Breast epithelium (tissue), 4 donors: ENCODE results near the gene CD7. TPM values are rescaled to one million over a fixed set of nuclear protein-coding genes. Genes with fewer than 3 reads are reported as not detected.
"Not testable (repeated sequence)": the region's sequence is repeated elsewhere in the genome, so short reads cannot be mapped to it uniquely, and the experiment has no call there.

ENCODE experiments used
- DNase-seq, 2 donors: peaks; one replicate each; pipeline ENCODE4 v3.0.0-alpha.2; 2019; ENCODE audit warnings: low spot score in 2 of 2
- H3K27ac ChIP-seq, 2 donors: fragments of 200-600 bp; sonication (generic) in 1 of 2; one replicate each; pipeline ENCODE4 v1.5.1; 2016 to 2019; ENCODE audit warnings: mild to moderate bottlenecking in 1 of 2
- H3K27me3 ChIP-seq, 2 donors: fragments of 200-600 bp; sonication (generic) in 1 of 2; one replicate each; pipeline versions ENCODE4 v1.5.1 to v1.6.0; 2017 to 2019; ENCODE audit warnings: control low read depth in 1 of 2, mild to moderate bottlenecking in 1 of 2
- H3K36me3 ChIP-seq: fragments of 200-600 bp; one replicate; pipeline ENCODE4 v1.5.1; 2019
- H3K4me1 ChIP-seq, 2 donors: fragments of 200-600 bp; sonication (generic); one replicate each; pipeline ENCODE4 v1.5.1; 2016 to 2019; ENCODE audit warnings: control low read depth in 1 of 2
- H3K4me3 ChIP-seq, 3 donors: fragments of 200-600 bp; sonication (generic); 1 replicate in 2 of 3; 2 replicates in 1 of 3; pipeline ENCODE4 v1.5.1; 2016 to 2019; ENCODE audit warnings: mild to moderate bottlenecking in 3 of 3, moderate library complexity in 2 of 3
- H3K9me3 ChIP-seq, 2 donors: fragments of 200-600 bp; sonication (generic) in 1 of 2; one replicate each; pipeline ENCODE4 v1.5.1; 2016 to 2019; ENCODE audit warnings: control low read depth in 1 of 2
- CTCF ChIP-seq, 3 donors: fragments of 450-650 bp; IDR thresholded peaks; one replicate each; pipeline ENCODE4 v1.5.1; 2016 to 2017; ENCODE audit warnings: antibody characterized with exemption in 3 of 3, mild to moderate bottlenecking in 3 of 3, moderate library complexity in 3 of 3
- POLR2A ChIP-seq: fragments of 450-650 bp; IDR thresholded peaks from one replicate; pipeline ENCODE4 v1.6.1; 2016; ENCODE audit warnings: antibody characterized with exemption, mild to moderate bottlenecking, moderate library complexity
- POLR2AphosphoS5 ChIP-seq, 3 donors: sonication (generic); formaldehyde crosslinking; IDR thresholded peaks; one replicate each; pipeline ENCODE4 v1.6.1; 2017; ENCODE audit warnings: antibody characterized with exemption in 3 of 3
- intact Hi-C: fragments of 100-400 bp; cut with DNase I; formaldehyde crosslinking; loops from one replicate; pipeline ENCODE4 v1.15.1; 2023; ENCODE audit warnings: low total_unique reads
- total RNA-seq, 3 donors: library from RNA; depleted of rRNA; stranded (reverse); fragments of >200 nt; gene quantifications; one replicate each; pipeline ENCODE4 v1.1.0, GENCODE V29; 2016

CD7 gene
- total RNA-seq, 3 donors from 2014 or later = 1.3 to 1.8 TPM; not detected in 1

- no peak overlapping the region for H3K4me3 ChIP-seq
- intact Hi-C loops = loop anchor here (10.0 kb wide), 1 partner anchor 64 kb away; the partner anchor contains the start of genes HEXD and OGFOD3
- H3K4me1 ChIP-seq = peaks cover 0 to 4% of the 10 kb centered on the region in 2 donors
- no peaks in the 10 kb centered on the region for H3K36me3 ChIP-seq
- no peaks in the 10 kb centered on the region for H3K9me3 ChIP-seq
- TF ChIP-seq POLR2A (no peak), CTCF (IDR thresholded peaks at IDR 0.05) (no peak), POLR2AphosphoS5 (IDR thresholded peaks at IDR 0.05) (no peak)
- DNase-seq = no peak
- H3K27ac ChIP-seq = peak overlapping the region in 1 of 2 donors; percentile 33
- H3K27me3 ChIP-seq = no peaks in the 10 kb centered on the region
Measured at GRCh38 chr17:82350182-82351030, 33.0 kb upstream of the CD7 start.

GRCh38 chr17:82349287-82349701, 31.9 kb upstream of the CD7 start:
- H3K4me3 ChIP-seq = peak overlapping the region in 1 of 3 donors; percentile 34
- H3K27me3 ChIP-seq = no peaks in the 10 kb centered on the region
- peaks cover 0 to 4% of the 10 kb centered on the region in 2 donors for H3K4me1 ChIP-seq
- TF ChIP-seq CTCF (IDR thresholded peaks at IDR 0.05) (no peak), POLR2AphosphoS5 (IDR thresholded peaks at IDR 0.05) (no peak), POLR2A (no peak)
- no peaks in the 10 kb centered on the region for H3K36me3 ChIP-seq
- no peaks in the 10 kb centered on the region for H3K9me3 ChIP-seq
- H3K27ac ChIP-seq = peak overlapping the region in 1 of 2 donors; percentile 62
- DNase-seq = no peak
- intact Hi-C loops = no loop called here

DNA sequence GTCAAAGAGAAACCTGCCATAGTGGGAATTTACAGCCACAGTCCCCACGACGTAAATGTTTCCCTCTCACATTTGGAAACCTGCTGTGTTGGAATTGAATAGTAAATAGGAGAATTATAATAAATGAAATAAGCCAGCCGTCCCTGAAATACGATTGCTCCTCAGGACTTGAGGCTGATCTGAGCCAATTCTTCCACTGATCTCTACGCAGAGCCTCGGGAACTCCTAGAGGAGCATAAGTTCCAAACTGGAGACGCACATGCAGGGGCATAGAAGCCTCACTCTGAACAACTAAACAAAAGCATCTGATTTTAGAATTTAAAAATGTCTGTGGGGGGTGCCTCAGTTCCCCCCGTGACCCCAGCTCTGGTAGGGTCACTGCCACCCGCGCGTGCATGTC, 31.5 kb upstream of the CD7 start:
- Histone ChIP-seq H3K27me3 (no peaks in the 10 kb centered on the region), H3K36me3 (no peaks in the 10 kb centered on the region), H3K9me3 (no peaks in the 10 kb centered on the region), H3K27ac (peak overlapping the region in 1 of 2 donors; percentile 62), H3K4me1 (peaks cover 0 to 4% of the 10 kb centered on the region in 2 donors), H3K4me3 (peak overlapping the region in 1 of 3 donors; percentile 34)
- DNase-seq = no peak
- intact Hi-C loops = no loop called here
- no peak for TF ChIP-seq CTCF (IDR thresholded peaks at IDR 0.05)
- TF ChIP-seq POLR2A = no peak

- Histone ChIP-seq H3K27ac (peak overlapping the region in 1 of 2 donors; percentile 48), H3K4me1 (peaks cover 0 to 4% of the 10 kb centered on the region in 2 donors), H3K27me3 (no peaks in the 10 kb centered on the region), H3K4me3 (no peak overlapping the region), H3K9me3 (no peaks in the 10 kb centered on the region), H3K36me3 (no peaks in the 10 kb centered on the region)
- no peak for DNase-seq
- TF ChIP-seq POLR2A = no peak
- no peak for TF ChIP-seq CTCF (IDR thresholded peaks at IDR 0.05)
- TF ChIP-seq POLR2AphosphoS5 (IDR thresholded peaks at IDR 0.05) = no peak
- intact Hi-C loops = no loop called here
Measured at GRCh38 chr17:82348434-82348833, 31.0 kb upstream of the CD7 start.

GRCh38 chr17:82347994-82348393, 30.6 kb upstream of the CD7 start:
- H3K9me3 ChIP-seq, intact Hi-C loops, DNase-seq, H3K4me1 ChIP-seq, H3K27me3 ChIP-seq, H3K27ac ChIP-seq, H3K4me3 ChIP-seq, H3K36me3 ChIP-seq: not testable (repeated sequence)
